ENCODE data around the gene MRPL19. TPM values are rescaled to one million over a fixed set of nuclear protein-coding genes. Genes with fewer than 3 reads are reported as not detected.

Gene MRPL19
- polyA plus RNA-seq, 3 donors = 4.5 to 25.0 (median 25.0) TPM

GRCh38 chr2:75655861-75656260, 9.3 kb downstream of the MRPL19 start:
- Mint-ChIP-seq H3K36me3 (peaks cover 81 to 82% of the 10 kb centered on the region in 2 donors), H3K27me3 (ENCODE audit: low read depth in 3 of 3) (no peaks in the 10 kb centered on the region), H3K27ac (no peak overlapping the region), H3K4me3 (no peak overlapping the region), H3K4me1 (peaks cover 2% of the 10 kb centered on the region), H3K9me3 (peaks cover 0 to 8% (median 0%) of the 10 kb centered on the region in 7 donors)
- Histone ChIP-seq H3K27me3 (ENCODE audit: control insufficient read depth in 2 of 2, insufficient read depth in 2 of 2, low read length in 2 of 2) (no peaks in the 10 kb centered on the region), H3K4me3 (replicated peaks in 1 of 3; ENCODE audit: low read depth in 2 of 3, low read length in 3 of 3) (no peak overlapping the region), H3K9me3 (replicated peaks in 1 of 2; ENCODE audit: control insufficient read depth in 1 of 2, insufficient read depth in 1 of 2, low read length in 2 of 2) (no peaks in the 10 kb centered on the region), H2AFZ (ENCODE audit: insufficient read depth, low read depth, low read length, poor library complexity, severe bottlenecking) (no peak overlapping the region), H4K20me1 (ENCODE audit: insufficient read depth, low read length) (no peaks in the 10 kb centered on the region), H3K27ac (ENCODE audit: low read depth in 1 of 2, low read length in 2 of 2) (no peak overlapping the region), H3K9ac (ENCODE audit: insufficient read depth, low read length, poor library complexity, severe bottlenecking) (no peak overlapping the region), H3K36me3 (replicated peaks in 1 of 2; ENCODE audit: control insufficient read depth in 1 of 2, insufficient read depth in 2 of 2, low read length in 2 of 2) (peaks cover 56 to 97% of the 10 kb centered on the region in 2 donors), H3K4me2 (replicated peaks; ENCODE audit: extremely low read depth, low read length, poor library complexity, severe bottlenecking) (no peak overlapping the region), H3K4me1 (ENCODE audit: control insufficient read depth in 1 of 2, insufficient read depth in 2 of 2, low read length in 2 of 2) (no peaks in the 10 kb centered on the region), H3K79me2 (ENCODE audit: insufficient read depth, low read length) (no peaks in the 10 kb centered on the region)
- no peak for TF ChIP-seq CTCF (IDR thresholded peaks at IDR 0.05)
- DNase-seq = no peak
- 44% methylated on average over 1 of the region's 1 CpG for WGBS (ENCODE audit: insufficient coverage)
- intact Hi-C loops (cut with micrococcal nuclease) = no loop called here

- H3K4me2 ChIP-seq (replicated peaks; ENCODE audit: extremely low read depth, low read length, poor library complexity, severe bottlenecking) = no peak overlapping the region
- WGBS (ENCODE audit: insufficient coverage) = no CpG with 5 or more reads among the region's 1 CpG
- no peaks in the 10 kb centered on the region for H3K79me2 ChIP-seq (ENCODE audit: insufficient read depth, low read length)
- no peak overlapping the region for H3K27ac ChIP-seq (ENCODE audit: low read depth in 1 of 2, low read length in 2 of 2)
- H4K20me1 ChIP-seq (ENCODE audit: insufficient read depth, low read length) = no peaks in the 10 kb centered on the region
- no peaks in the 10 kb centered on the region for H3K27me3 ChIP-seq (ENCODE audit: control insufficient read depth in 2 of 2, insufficient read depth in 2 of 2, low read length in 2 of 2)
- no peaks in the 10 kb centered on the region for H3K27me3 Mint-ChIP-seq (ENCODE audit: low read depth in 3 of 3)
- H3K4me3 Mint-ChIP-seq = no peak overlapping the region
- no peak overlapping the region for H2AFZ ChIP-seq (ENCODE audit: insufficient read depth, low read depth, low read length, poor library complexity, severe bottlenecking)
- DNase-seq = no peak
- no peak overlapping the region for H3K4me3 ChIP-seq (replicated peaks in 1 of 3; ENCODE audit: low read depth in 2 of 3, low read length in 3 of 3)
- peaks cover 2% of the 10 kb centered on the region for H3K4me1 Mint-ChIP-seq
- H3K9me3 ChIP-seq (replicated peaks in 1 of 2; ENCODE audit: control insufficient read depth in 1 of 2, insufficient read depth in 1 of 2, low read length in 2 of 2) = no peaks in the 10 kb centered on the region
- no peaks in the 10 kb centered on the region for H3K4me1 ChIP-seq (ENCODE audit: control insufficient read depth in 1 of 2, insufficient read depth in 2 of 2, low read length in 2 of 2)
- H3K27ac Mint-ChIP-seq = no peak overlapping the region
- no peak overlapping the region for H3K9ac ChIP-seq (ENCODE audit: insufficient read depth, low read length, poor library complexity, severe bottlenecking)
- H3K9me3 Mint-ChIP-seq = peaks cover 0 to 8% (median 0%) of the 10 kb centered on the region in 7 donors
- intact Hi-C loops (cut with micrococcal nuclease) = no loop called here
- TF ChIP-seq CTCF (IDR thresholded peaks at IDR 0.05) = no peak
- peaks cover 54 to 97% of the 10 kb centered on the region in 2 donors for H3K36me3 ChIP-seq (replicated peaks in 1 of 2; ENCODE audit: control insufficient read depth in 1 of 2, insufficient read depth in 2 of 2, low read length in 2 of 2)
- peaks cover 79 to 85% of the 10 kb centered on the region in 2 donors for H3K36me3 Mint-ChIP-seq
Observed at GRCh38 chr2:75656563-75656962, 10.0 kb downstream of the MRPL19 start.

All from CD14-positive monocyte (primary cell).